PFSK-1 (cell line): ENCODE data around the gene ZC3HAV1L.

Source experiments
- FOXP2 ChIP-seq: optimal IDR thresholded peaks from 2 replicates; pipeline ENCODE3; 2011; ENCODE audit warnings: borderline replicate concordance, control low read depth, inconsistent platforms; ENCODE audit not compliant: insufficient read depth; ENCODE audit errors: extremely low read length, extremely low read depth
- POLR2AphosphoS5 ChIP-seq: IDR thresholded peaks from 2 replicates; pipeline ENCODE4 v1.6.1; 2012; ENCODE audit warnings: low read depth, mild to moderate bottlenecking, control low read depth, low read length, moderate library complexity
- SIN3A ChIP-seq: IDR thresholded peaks from 2 replicates; pipeline ENCODE4 v1.6.1; 2012; ENCODE audit warnings: mild to moderate bottlenecking, low read length, moderate library complexity, borderline replicate concordance; ENCODE audit not compliant: insufficient read depth
- TAF1 ChIP-seq: IDR thresholded peaks from 2 replicates; pipeline ENCODE4 v1.6.1; 2012; ENCODE audit warnings: low read length, control low read depth, borderline replicate concordance; ENCODE audit not compliant: insufficient read depth
- TF ChIP-seq, protein P1 (sequence below), 2 experiments: IDR thresholded peaks; 2 replicates each; pipeline versions ENCODE4 v1.6.1 to v1.8.0; 2011 to 2012; ENCODE audit warnings: low read depth in 2 of 2, low read length in 2 of 2, control low read depth in 1 of 2, inconsistent platforms in 1 of 2, mild to moderate bottlenecking in 1 of 2, moderate library complexity in 1 of 2; ENCODE audit not compliant: insufficient read depth in 1 of 2

Gene ZC3HAV1L

DNA sequence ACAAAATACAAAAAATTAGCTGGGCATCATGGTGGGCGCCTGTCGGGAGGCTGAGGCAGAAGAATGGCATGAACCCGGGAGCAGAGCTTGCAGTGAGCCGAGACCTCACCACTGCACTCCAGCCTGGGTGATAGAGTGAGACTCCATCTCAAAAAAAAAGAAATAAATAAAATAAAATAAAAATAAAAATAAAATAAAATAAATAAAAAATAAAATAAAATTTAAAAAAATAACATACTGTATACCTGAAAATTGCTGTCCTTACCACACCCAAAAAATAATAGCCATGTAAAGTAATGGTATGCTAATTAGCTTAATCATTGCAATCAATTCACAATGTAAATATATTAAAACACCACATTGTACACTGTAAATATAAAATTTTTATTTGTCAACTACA is 3.4 kb downstream of the ZC3HAV1L start:
- TF ChIP-seq POLR2AphosphoS5: no peak
- TF ChIP-seq TAF1: no peak
- TF ChIP-seq, protein P1, sequence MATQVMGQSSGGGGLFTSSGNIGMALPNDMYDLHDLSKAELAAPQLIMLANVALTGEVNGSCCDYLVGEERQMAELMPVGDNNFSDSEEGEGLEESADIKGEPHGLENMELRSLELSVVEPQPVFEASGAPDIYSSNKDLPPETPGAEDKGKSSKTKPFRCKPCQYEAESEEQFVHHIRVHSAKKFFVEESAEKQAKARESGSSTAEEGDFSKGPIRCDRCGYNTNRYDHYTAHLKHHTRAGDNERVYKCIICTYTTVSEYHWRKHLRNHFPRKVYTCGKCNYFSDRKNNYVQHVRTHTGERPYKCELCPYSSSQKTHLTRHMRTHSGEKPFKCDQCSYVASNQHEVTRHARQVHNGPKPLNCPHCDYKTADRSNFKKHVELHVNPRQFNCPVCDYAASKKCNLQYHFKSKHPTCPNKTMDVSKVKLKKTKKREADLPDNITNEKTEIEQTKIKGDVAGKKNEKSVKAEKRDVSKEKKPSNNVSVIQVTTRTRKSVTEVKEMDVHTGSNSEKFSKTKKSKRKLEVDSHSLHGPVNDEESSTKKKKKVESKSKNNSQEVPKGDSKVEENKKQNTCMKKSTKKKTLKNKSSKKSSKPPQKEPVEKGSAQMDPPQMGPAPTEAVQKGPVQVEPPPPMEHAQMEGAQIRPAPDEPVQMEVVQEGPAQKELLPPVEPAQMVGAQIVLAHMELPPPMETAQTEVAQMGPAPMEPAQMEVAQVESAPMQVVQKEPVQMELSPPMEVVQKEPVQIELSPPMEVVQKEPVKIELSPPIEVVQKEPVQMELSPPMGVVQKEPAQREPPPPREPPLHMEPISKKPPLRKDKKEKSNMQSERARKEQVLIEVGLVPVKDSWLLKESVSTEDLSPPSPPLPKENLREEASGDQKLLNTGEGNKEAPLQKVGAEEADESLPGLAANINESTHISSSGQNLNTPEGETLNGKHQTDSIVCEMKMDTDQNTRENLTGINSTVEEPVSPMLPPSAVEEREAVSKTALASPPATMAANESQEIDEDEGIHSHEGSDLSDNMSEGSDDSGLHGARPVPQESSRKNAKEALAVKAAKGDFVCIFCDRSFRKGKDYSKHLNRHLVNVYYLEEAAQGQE (IDR thresholded peaks at IDR 0.05; ENCODE audit: insufficient read depth in 1 of 2, low read depth in 2 of 2, low read length in 2 of 2): no peak
- no peak for TF ChIP-seq FOXP2
- no peak for TF ChIP-seq SIN3A

DNA sequence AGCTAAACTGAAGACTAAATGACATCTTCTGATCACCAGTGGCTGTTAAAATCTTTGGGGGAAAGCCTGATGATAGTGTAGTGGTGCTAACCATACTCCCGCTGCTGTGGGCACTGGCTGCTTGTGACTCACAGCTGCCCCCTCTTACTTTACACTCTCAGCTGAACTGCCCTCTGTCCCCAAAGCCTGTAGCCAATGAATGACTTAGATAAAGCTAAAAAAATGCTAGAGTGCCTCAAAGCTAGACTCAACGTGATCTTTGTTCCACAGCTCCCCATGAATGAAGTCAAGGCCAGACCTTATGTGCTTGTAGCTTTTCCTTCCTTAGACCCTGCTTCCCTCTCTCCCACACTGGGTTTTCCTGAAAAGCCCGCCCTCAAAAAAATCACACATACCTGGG is 6.5 kb downstream of the ZC3HAV1L start:
- TF ChIP-seq FOXP2 (no peak), SIN3A (no peak), TAF1 (no peak), POLR2AphosphoS5 (no peak)
- TF ChIP-seq, protein P1 (IDR thresholded peaks at IDR 0.05; ENCODE audit: insufficient read depth in 1 of 2, low read depth in 2 of 2, low read length in 2 of 2): no peak

DNA sequence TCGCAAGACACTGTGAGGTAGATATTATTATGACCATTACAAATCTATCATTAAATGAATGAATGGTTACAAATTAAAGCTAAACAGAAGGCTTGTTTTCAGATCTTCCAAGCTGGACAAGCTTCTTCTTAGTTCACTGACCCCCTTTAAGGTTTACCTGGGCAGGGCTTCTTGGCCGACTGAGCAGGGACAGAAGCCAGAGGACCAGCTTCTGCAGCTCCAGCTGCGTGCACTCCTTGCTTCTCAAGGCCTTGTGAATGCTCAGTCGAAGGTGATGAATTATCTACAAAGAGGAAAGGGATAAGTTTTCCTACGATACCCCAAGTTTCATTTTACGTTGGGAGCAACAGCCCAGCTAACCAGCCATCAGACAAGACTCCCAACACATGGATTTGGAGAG is 9.3 kb downstream of the ZC3HAV1L start:
- TF ChIP-seq FOXP2 (no peak), POLR2AphosphoS5 (no peak), TAF1 (no peak), SIN3A (no peak)
- TF ChIP-seq, protein P1 (IDR thresholded peaks at IDR 0.05; ENCODE audit: insufficient read depth in 1 of 2, low read depth in 2 of 2, low read length in 2 of 2): no peak

DNA sequence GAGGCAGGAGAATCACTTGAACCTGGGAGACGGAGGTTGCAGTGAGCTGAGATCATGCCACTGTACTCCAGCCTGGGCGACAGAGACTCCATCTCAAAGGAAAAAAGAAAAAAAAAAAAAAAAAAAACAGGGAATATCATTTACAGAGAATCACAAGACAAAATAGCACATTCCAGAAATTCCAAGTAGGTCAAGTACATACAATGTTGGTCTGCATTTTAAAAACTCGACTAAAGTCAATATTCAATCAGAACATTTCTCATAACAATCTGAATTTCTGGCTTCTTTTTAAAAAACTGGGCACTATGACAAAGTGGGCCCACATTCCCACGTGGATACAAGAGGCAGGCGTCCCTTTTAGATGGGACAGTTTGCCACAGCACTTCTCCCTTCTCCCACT is 12.8 kb downstream of the ZC3HAV1L start:
- TF ChIP-seq TAF1 (no peak), POLR2AphosphoS5 (no peak), FOXP2 (no peak), SIN3A (no peak)
- TF ChIP-seq, protein P1 (IDR thresholded peaks at IDR 0.05; ENCODE audit: insufficient read depth in 1 of 2, low read depth in 2 of 2, low read length in 2 of 2): no peak

DNA sequence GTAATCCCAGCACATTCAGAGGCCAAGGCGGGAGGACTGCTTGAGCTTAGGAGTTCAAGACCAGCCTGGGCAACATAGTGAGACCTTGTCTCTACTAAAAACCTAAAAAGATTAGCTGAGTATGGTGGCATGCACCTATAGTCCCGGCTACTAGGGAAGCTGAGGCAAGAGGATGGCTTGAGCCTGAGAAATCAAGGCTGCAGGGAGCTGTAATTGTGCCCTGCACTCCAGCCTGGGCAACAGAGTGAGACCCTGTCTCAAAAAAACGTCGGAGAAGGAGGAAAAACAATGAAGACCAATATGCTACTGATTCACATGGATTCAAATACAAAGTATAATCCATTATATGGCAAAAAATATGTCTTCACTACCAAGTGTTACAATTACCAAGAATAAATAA is 13.6 kb downstream of the ZC3HAV1L start:
- no peak for TF ChIP-seq FOXP2
- TF ChIP-seq POLR2AphosphoS5: no peak
- no peak for TF ChIP-seq SIN3A
- TF ChIP-seq, protein P1 (IDR thresholded peaks at IDR 0.05; ENCODE audit: insufficient read depth in 1 of 2, low read depth in 2 of 2, low read length in 2 of 2): no peak
- TF ChIP-seq TAF1: no peak
